ENCODE results near the gene EGLN3. TPM values are rescaled to one million over a fixed set of nuclear protein-coding genes. Genes with fewer than 3 reads are reported as not detected.

The EGLN3 gene
- total and polyA plus RNA-seq, 10 of the 15 experiments (the other 5 are each of a cell fraction or from before 2014, with no cell fraction given) = 0.42 to 8.1 (median 2.0) TPM

GRCh38 chr14:33993246-33993645, 42.4 kb upstream of the EGLN3 start:
- no peak for ATAC-seq
- in situ Hi-C loops (cut with MboI) = no loop called here
- no peaks in the 10 kb centered on the region for H3K36me3 ChIP-seq (ENCODE audit: control insufficient read depth in 2 of 2, insufficient read depth in 2 of 2, low read length in 1 of 2)
- H2AFZ ChIP-seq (ENCODE audit: control insufficient read depth, low read depth, low read length) = no peak overlapping the region
- ChIA-PET POLR2A (interaction anchor here (1.1 kb wide), 1 partner anchor 10 kb away, joined by 4 read pairs; no protein-coding TSS in a partner anchor), SMC1A (ENCODE audit: uncharacterized antibody, unreplicated experiment) (interaction anchor here (1.0 to 5.3 kb wide), 6 partner anchors 10 to 105 kb away, joined by 3 to 39 read pairs (median 4); no protein-coding TSS in a partner anchor), CTCF (interaction anchor here (1.2 to 2.2 kb wide), 4 partner anchors 10 to 105 kb away, joined by 3 to 9 read pairs (median 4); no protein-coding TSS in a partner anchor), RAD21 (ENCODE audit: unreplicated experiment) (interaction anchor here (1.2 kb wide), 2 partner anchors 20 to 105 kb away, joined by 3 to 4 read pairs; no protein-coding TSS in a partner anchor)
- WGBS (ENCODE audit: insufficient coverage, insufficient replicate concordance, low lambda C conversion rate, missing lambda C conversion rate) = 0% methylated on average over 1 of the region's 1 CpG
- no peaks in the 10 kb centered on the region for H3K79me2 ChIP-seq (ENCODE audit: control insufficient read depth, insufficient read depth, low read length)
- DNase-seq (ENCODE audit: low read depth, low spot score) = no peak
- no peak overlapping the region for H3K9ac ChIP-seq (ENCODE audit: control insufficient read depth, insufficient read depth, low read length)
- H3K9me3 ChIP-seq (replicated peaks; ENCODE audit: control insufficient read depth, insufficient read depth, low read length) = no peaks in the 10 kb centered on the region; the same call in 2 of the 3 replicates
- no peak for FAIRE-seq
- H4K20me1 ChIP-seq (ENCODE audit: control insufficient read depth, insufficient read depth) = no peaks in the 10 kb centered on the region
- BruUV-seq (replicated peaks) = no TSS peak
- H3K27me3 ChIP-seq (replicated peaks in 1 of 2; ENCODE audit: control insufficient read depth in 2 of 2, insufficient read depth in 2 of 2, low read length in 1 of 2) = no peaks in the 10 kb centered on the region
- no peaks in the 10 kb centered on the region for H3K4me1 ChIP-seq (ENCODE audit: control insufficient read depth, insufficient read depth, low read length)
- intact Hi-C loops (cut with micrococcal nuclease; ENCODE audit: unreplicated experiment) = no loop called here
- no peak overlapping the region for H3K4me3 ChIP-seq
- no peak overlapping the region for H3K4me2 ChIP-seq (ENCODE audit: control insufficient read depth, insufficient read depth)
- no peak overlapping the region for H3K27ac ChIP-seq (ENCODE audit: control insufficient read depth, insufficient read depth)
- no peak for TF ChIP-seq ZNF622 (IDR thresholded peaks at IDR 0.05)
- TF ChIP-seq TCF7 (IDR thresholded peaks at IDR 0.05; ENCODE audit: borderline replicate concordance) = no peak
- no peak for TF ChIP-seq NR2C2 (IDR thresholded peaks at IDR 0.05; ENCODE audit: borderline replicate concordance, control insufficient read depth, insufficient read length, low read depth)
- TF ChIP-seq IKZF2 (IDR thresholded peaks at IDR 0.05) = no peak
- no peak for TF ChIP-seq HDGF (IDR thresholded peaks at IDR 0.05)
- no peak for TF ChIP-seq ZNF24 (IDR thresholded peaks at IDR 0.05)
- TF ChIP-seq E2F4 (IDR thresholded peaks at IDR 0.05; ENCODE audit: low read depth, low read length) = no peak
- TF ChIP-seq E2F8 (IDR thresholded peaks at IDR 0.05; ENCODE audit: low read depth, partially characterized antibody) = no peak
- no peak for TF ChIP-seq NFXL1 (IDR thresholded peaks at IDR 0.05; ENCODE audit: borderline replicate concordance)
- no peak for TF ChIP-seq KLF5 (IDR thresholded peaks at IDR 0.05; ENCODE audit: partially characterized antibody)
- TF ChIP-seq FOXM1 (IDR thresholded peaks at IDR 0.05; ENCODE audit: low read depth, low read length) = no peak
- no peak for TF ChIP-seq HSF1 (IDR thresholded peaks at IDR 0.05; ENCODE audit: low read depth, low read length)
- TF ChIP-seq BHLHE40 (IDR thresholded peaks at IDR 0.05; ENCODE audit: borderline replicate concordance in 1 of 2, low read depth in 2 of 2, low read length in 1 of 2) = no peak
- TF ChIP-seq BMI1 (IDR thresholded peaks at IDR 0.05; ENCODE audit: borderline replicate concordance) = no peak
- no peak for TF ChIP-seq ATF2 (IDR thresholded peaks at IDR 0.05; ENCODE audit: low read length)
- TF ChIP-seq FOXK2 (IDR thresholded peaks at IDR 0.05) = no peak
- TF ChIP-seq IRF3 (IDR thresholded peaks at IDR 0.05) = no peak

All from GM12878 (cell line).